Esophagus muscularis mucosa (tissue), 3 donors: Measurements from ENCODE around the gene TCEANC.

ENCODE experiments used
- CTCF ChIP-seq, 3 experiments: fragments of 200-600 bp in 2 of 3; fragments of 450-650 bp in 1 of 3; sonication (generic) in 2 of 3; IDR thresholded peaks; one replicate each; pipeline ENCODE4 v1.5.1; 2017 to 2019; ENCODE audit warnings: antibody characterized with exemption in 3 of 3, mild to moderate bottlenecking in 2 of 3, moderate library complexity in 1 of 3
- POLR2A ChIP-seq: fragments of 450-650 bp; IDR thresholded peaks from one replicate; pipeline ENCODE4 v1.6.1; 2017; ENCODE audit warnings: antibody characterized with exemption, moderate library complexity, mild to moderate bottlenecking, low read depth
- POLR2AphosphoS5 ChIP-seq, 2 donors: sonication (generic); formaldehyde crosslinking; IDR thresholded peaks; one replicate each; pipeline ENCODE4 v1.6.1; 2017; ENCODE audit warnings: antibody characterized with exemption in 2 of 2

- TF ChIP-seq CTCF (IDR thresholded peaks at IDR 0.05): peak; percentile 47 to 64 (median 51)
- TF ChIP-seq POLR2AphosphoS5 (IDR thresholded peaks at IDR 0.05): no peak
- TF ChIP-seq POLR2A: no peak
These were observed 6.8 kb upstream of the TCEANC start for GRCh38 chrX:13646154-13646549.
